Smooth muscle cell (in vitro differentiated cells): ENCODE data around the gene SOX18. TPM values are rescaled to one million over a fixed set of nuclear protein-coding genes. Genes with fewer than 3 reads are reported as not detected.

Experiments
- DNase-seq: peaks from one replicate; lab custom pipeline; 2025; ENCODE audit not compliant: unreplicated experiment; lab: John Stamatoyannopoulos, UW
- H2AFZ ChIP-seq: fragments of 200-600 bp; sonication (generic); 2 replicates; pipeline ENCODE4 v1.6.0; 2016; ENCODE audit warnings: antibody characterized with exemption, low read depth, mild to moderate bottlenecking
- H3F3A ChIP-seq: fragments of 200-600 bp; sonication (generic); 2 replicates; pipeline ENCODE4 v1.6.0; 2017; ENCODE audit warnings: antibody characterized with exemption, low read depth
- H3K27ac ChIP-seq: fragments of 200-600 bp; sonication (generic); 2 replicates; pipeline ENCODE4 v1.5.1; 2016; ENCODE audit warnings: low read depth, mild to moderate bottlenecking
- H3K27me3 ChIP-seq: fragments of 200-600 bp; sonication (generic); 2 replicates; pipeline ENCODE4 v1.6.1; 2016; ENCODE audit warnings: low read depth, mild to moderate bottlenecking
- H3K36me3 ChIP-seq: fragments of 200-600 bp; sonication (generic); 2 replicates; pipeline ENCODE4 v1.5.1; 2016; ENCODE audit warnings: low read depth
- H3K4me1 ChIP-seq: fragments of 200-600 bp; sonication (generic); 2 replicates; pipeline ENCODE4 v1.5.1; 2016; ENCODE audit warnings: low read depth
- H3K4me2 ChIP-seq: fragments of 200-600 bp; sonication (generic); 2 replicates; pipeline ENCODE4 v1.6.0; 2016; ENCODE audit warnings: mild to moderate bottlenecking
- H3K4me3 ChIP-seq: fragments of 200-600 bp; sonication (generic); 2 replicates; pipeline ENCODE4 v1.5.1; 2016; ENCODE audit warnings: mild to moderate bottlenecking
- H3K79me2 ChIP-seq: fragments of 200-600 bp; sonication (generic); 2 replicates; pipeline ENCODE4 v1.6.0; 2016; ENCODE audit warnings: low read depth, mild to moderate bottlenecking
- H3K9ac ChIP-seq: fragments of 200-600 bp; sonication (generic); 2 replicates; pipeline ENCODE4 v1.6.0; 2016; ENCODE audit warnings: low read depth
- H3K9me3 ChIP-seq: fragments of 200-600 bp; sonication (generic); replicated peaks from 2 replicates; pipeline ENCODE4 v1.5.1; 2016; ENCODE audit warnings: low read depth
- H4K20me1 ChIP-seq: fragments of 200-600 bp; sonication (generic); 2 replicates; pipeline ENCODE4 v1.6.0; 2016; ENCODE audit warnings: low read depth
- WGBS: methylation state at CpG from one replicate; pipeline ENCODE4 v1.1.7; 2016; ENCODE audit warnings: low lambda C conversion rate; 5-methylcytosine and 5-hydroxymethylcytosine counted together
- polyA plus RNA-seq: library from polyadenylated mRNA; unstranded; fragments of >200 nt; fragmentation: Nextera tagmentation; extraction: Ambion mirVana; gene quantifications from 2 replicates; pipeline ENCODE4 v1.2.1, GENCODE V29; 2016
- total RNA-seq: library from RNA; depleted of rRNA; stranded (reverse); fragments of >200 nt; gene quantifications from 2 replicates; pipeline ENCODE4 v1.2.3, GENCODE V29; 2014
- TF ChIP-seq, protein P1 (sequence below): fragments of 200-600 bp; sonication (generic); IDR thresholded peaks from 2 replicates; pipeline ENCODE4 v1.5.1; 2017; ENCODE audit warnings: borderline replicate concordance, mild to moderate bottlenecking, antibody characterized with exemption; ENCODE audit not compliant: insufficient read depth, poor library complexity, severe bottlenecking

Gene SOX18
- total and polyA plus RNA-seq, 2 experiments from 2014 or later: 0.54 to 9.7 TPM

DNA sequence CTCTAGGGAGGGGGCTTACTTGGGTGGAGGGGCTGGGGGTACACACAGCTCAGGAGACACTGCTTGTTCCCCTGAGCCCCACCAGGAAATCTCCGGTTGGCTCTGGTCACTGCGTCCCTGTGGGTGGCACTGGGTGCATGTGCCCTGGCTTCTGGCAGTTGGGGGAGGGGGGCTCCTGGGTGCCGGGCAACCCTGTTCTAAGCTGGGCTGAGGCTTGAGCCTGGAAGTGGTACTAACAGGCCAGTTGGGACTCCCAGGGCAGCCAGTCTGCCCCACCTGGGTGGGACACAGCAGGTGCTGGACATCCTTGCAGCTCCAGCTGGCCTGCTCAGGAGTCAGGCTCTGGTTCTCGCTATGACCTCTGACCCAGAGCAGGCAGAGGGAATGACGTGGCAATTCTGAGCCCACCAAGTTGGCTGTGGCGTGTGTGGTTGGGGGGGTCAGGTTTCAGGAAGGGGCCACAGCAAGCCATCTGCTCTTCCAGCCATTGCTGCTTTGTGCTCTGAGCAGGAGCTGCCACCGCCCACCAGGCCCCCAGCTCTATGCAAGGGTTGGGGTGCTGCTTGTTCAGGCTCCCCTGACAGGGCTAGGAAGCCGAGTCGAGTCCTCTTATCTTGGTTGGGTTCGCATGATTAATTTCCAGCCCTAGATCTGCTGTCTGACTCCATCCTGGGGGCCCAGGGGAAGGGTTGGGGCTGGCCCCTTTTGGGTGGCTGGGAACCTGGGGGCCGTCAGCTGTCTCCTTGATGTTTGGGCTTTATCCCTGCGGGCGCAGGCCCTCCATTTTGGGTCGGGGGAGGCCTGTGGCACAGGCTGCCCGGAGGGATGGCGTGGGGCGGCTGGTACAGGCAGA is 12.9 kb downstream of the SOX18 start:
- Histone ChIP-seq H2AFZ (no peak overlapping the region), H3F3A (no peaks in the 10 kb centered on the region), H4K20me1 (no peaks in the 10 kb centered on the region), H3K36me3 (no peaks in the 10 kb centered on the region), H3K27me3 (peaks cover 33% of the 10 kb centered on the region), H3K27ac (no peak overlapping the region), H3K9ac (no peak overlapping the region), H3K4me2 (no peak overlapping the region), H3K9me3 (no peaks in the 10 kb centered on the region), H3K79me2 (no peaks in the 10 kb centered on the region), H3K4me3 (no peak overlapping the region), H3K4me1 (peaks cover 2% of the 10 kb centered on the region)
- TF ChIP-seq, protein P1, sequence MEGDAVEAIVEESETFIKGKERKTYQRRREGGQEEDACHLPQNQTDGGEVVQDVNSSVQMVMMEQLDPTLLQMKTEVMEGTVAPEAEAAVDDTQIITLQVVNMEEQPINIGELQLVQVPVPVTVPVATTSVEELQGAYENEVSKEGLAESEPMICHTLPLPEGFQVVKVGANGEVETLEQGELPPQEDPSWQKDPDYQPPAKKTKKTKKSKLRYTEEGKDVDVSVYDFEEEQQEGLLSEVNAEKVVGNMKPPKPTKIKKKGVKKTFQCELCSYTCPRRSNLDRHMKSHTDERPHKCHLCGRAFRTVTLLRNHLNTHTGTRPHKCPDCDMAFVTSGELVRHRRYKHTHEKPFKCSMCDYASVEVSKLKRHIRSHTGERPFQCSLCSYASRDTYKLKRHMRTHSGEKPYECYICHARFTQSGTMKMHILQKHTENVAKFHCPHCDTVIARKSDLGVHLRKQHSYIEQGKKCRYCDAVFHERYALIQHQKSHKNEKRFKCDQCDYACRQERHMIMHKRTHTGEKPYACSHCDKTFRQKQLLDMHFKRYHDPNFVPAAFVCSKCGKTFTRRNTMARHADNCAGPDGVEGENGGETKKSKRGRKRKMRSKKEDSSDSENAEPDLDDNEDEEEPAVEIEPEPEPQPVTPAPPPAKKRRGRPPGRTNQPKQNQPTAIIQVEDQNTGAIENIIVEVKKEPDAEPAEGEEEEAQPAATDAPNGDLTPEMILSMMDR: no peak
- DNase-seq: no peak
- WGBS: 72% methylated on average over 17 of the region's 17 CpGs

DNA sequence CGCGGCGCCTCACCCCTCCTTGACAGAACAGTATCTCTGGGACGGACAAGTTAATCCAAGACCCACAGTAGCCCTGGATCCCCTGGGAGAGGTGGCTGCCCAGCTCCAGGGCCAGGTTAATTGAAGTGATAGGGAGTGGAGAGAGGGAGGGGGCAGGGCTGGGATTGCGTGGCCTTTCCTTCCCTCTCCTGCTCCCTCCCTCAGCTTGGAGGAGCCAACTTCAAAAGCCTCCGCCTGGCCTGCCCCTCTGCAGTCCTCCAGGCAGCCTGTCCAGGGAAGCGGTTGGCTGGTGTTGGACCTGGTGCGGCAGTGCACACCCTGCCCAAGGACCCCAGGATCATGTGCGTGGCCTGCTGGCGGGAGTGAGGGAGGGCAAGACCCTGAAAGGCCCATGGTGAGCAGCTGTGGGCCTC is 13.5 kb downstream of the SOX18 start, which contains the start of gene C20orf204:
Gene C20orf204 (plus strand): TSS at position 250 of the 413 bp plus-strand sequence. CDS start 142 bp downstream, at position 392.
- no peak within 1 kb of the TSS for H3K4me2 ChIP-seq

DNA sequence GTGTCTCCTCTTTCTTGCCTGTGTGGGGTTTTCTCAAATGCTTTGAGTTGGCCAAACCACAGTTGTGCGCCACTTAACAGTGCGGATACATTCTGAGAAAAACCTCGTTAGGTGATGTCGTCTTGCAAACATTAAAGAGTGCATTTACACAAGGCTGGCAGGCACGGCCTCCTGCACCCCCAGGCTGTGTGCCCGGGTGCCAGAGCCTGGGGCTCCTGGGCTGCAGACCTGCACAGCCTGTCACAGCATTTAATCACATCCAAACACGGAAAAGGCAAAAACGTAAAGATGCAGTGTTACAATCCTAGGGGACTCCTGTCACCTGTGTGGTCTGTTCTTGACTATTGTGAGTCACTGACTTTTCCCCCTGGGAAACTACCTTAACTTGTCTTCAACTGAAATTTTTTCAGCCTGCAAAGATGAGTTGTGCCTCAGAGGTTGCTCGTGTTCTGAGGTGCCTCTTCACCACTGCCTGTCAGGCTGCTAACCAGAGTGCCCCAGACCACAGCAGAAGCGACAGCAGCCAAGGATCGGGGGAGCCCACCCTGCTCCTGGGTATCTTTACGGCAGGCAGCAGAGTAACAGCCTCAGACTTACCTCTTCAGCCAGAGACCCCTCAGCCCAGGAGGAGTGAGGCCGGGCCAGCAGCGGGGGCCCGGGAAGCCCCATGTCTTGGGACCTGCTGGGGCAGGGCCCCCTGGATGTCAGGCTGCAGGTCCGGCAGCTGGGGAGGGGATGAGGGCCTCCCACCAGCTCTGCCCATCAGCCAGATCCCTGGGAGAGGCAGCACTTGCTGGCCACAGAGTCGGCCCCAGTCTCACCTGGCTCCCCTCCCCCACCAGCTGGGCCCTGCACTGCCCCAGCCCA is 14.1 kb downstream of the SOX18 start:
- TF ChIP-seq, protein P1: no peak
- DNase-seq: no peak
- Histone ChIP-seq H3K9me3 (no peaks in the 10 kb centered on the region), H3K9ac (no peak overlapping the region), H3K4me3 (no peak overlapping the region), H4K20me1 (no peaks in the 10 kb centered on the region), H3K4me2 (no peak overlapping the region), H3K27ac (no peak overlapping the region), H3K36me3 (no peaks in the 10 kb centered on the region), H3K4me1 (no peaks in the 10 kb centered on the region), H3K79me2 (no peaks in the 10 kb centered on the region), H2AFZ (no peak overlapping the region), H3F3A (no peaks in the 10 kb centered on the region), H3K27me3 (peaks cover 22% of the 10 kb centered on the region)
- WGBS: 86% methylated on average over 17 of the region's 17 CpGs

More for the DNA sequence above, 13.5 kb downstream of the SOX18 start, which contains the start of gene C20orf204:
- Histone ChIP-seq H3K27ac (no peak within 1 kb of the TSS), H3K9ac (no peak within 1 kb of the TSS), H3K4me3 (no peak within 1 kb of the TSS), H3K4me1 (no peaks in the 10 kb centered on the region), H4K20me1 (no peaks in the 10 kb centered on the region), H3K27me3 (peaks cover 28% of the 10 kb centered on the region), H3K9me3 (no peaks in the 10 kb centered on the region), H3K79me2 (no peaks in the 10 kb centered on the region), H3K36me3 (no peaks in the 10 kb centered on the region), H3F3A (no peaks in the 10 kb centered on the region), H2AFZ (no peak within 1 kb of the TSS)
- DNase-seq: no peak
- TF ChIP-seq, protein P1: no peak
- 74% methylated on average over 10 of the region's 10 CpGs for WGBS
